DND-41 (cell line): ENCODE results near the gene CLMP.

Experiments used
- EZH2 ChIP-seq: IDR thresholded peaks from 3 replicates; pipeline ENCODE4 v1.6.1; 2012; ENCODE audit warnings: borderline replicate concordance, low read depth, mild to moderate bottlenecking, moderate library complexity, low read length, inconsistent platforms; ENCODE audit not compliant: severe bottlenecking
- TF ChIP-seq, protein P1 (sequence below): IDR thresholded peaks from 2 replicates; pipeline ENCODE4 v1.5.1; 2012; ENCODE audit warnings: borderline replicate concordance, low read length, moderate library complexity, mild to moderate bottlenecking; ENCODE audit not compliant: poor library complexity, severe bottlenecking; ENCODE audit errors: extremely low read depth

DNA sequence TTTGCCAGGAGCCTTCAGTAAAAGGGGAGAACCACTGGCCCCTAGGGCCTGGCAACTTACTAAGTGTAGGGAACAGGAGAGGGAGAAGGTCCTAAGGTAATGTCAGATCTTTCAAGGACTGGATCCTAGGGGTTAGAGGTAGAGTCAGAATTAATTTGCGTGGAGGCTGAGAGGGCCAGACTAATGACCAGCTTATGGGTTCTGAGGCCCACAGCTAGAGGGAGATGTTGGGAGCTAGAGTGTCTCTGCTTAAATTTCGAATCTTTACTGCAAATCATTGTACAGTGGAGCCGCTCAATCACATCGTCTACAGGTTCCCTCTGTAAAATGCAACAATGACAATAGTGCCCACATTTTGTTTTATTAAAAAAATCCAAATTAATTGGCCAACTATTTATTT, 31.4 kb downstream of the CLMP start:
- TF ChIP-seq, protein P1, sequence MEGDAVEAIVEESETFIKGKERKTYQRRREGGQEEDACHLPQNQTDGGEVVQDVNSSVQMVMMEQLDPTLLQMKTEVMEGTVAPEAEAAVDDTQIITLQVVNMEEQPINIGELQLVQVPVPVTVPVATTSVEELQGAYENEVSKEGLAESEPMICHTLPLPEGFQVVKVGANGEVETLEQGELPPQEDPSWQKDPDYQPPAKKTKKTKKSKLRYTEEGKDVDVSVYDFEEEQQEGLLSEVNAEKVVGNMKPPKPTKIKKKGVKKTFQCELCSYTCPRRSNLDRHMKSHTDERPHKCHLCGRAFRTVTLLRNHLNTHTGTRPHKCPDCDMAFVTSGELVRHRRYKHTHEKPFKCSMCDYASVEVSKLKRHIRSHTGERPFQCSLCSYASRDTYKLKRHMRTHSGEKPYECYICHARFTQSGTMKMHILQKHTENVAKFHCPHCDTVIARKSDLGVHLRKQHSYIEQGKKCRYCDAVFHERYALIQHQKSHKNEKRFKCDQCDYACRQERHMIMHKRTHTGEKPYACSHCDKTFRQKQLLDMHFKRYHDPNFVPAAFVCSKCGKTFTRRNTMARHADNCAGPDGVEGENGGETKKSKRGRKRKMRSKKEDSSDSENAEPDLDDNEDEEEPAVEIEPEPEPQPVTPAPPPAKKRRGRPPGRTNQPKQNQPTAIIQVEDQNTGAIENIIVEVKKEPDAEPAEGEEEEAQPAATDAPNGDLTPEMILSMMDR: no peak
- TF ChIP-seq EZH2: no peak
